H1 (cell line): ENCODE data around the gene SOBP. TPM values are rescaled to one million over a fixed set of nuclear protein-coding genes. Genes with fewer than 3 reads are reported as not detected.
A peak's percentile ranks its signal among the peaks of the same experiment; 100 is the strongest.

Source experiments
- ASH2L ChIP-seq: fragments of 200-600, 300-600 bp; sonication (generic); IDR thresholded peaks from one replicate; pipeline ENCODE4 v1.7.1; 2017; ENCODE audit warnings: low read length
- CBX5 ChIP-seq: fragments of 300-800, 300-1000 bp; sonication (generic); IDR thresholded peaks from 2 replicates; pipeline ENCODE4 v1.7.1; 2016; ENCODE audit warnings: antibody characterized with exemption, low read length, low read depth
- CHD2 ChIP-seq: IDR thresholded peaks from 2 replicates; pipeline ENCODE4 v1.6.1; 2012; ENCODE audit warnings: low read length, improper control_type of control experiment
- CREB1 ChIP-seq: IDR thresholded peaks from 2 replicates; pipeline ENCODE4 v1.6.1; 2012; ENCODE audit warnings: inconsistent platforms
- CTBP2 ChIP-seq: IDR thresholded peaks from 2 replicates; pipeline ENCODE4 v1.7.0; 2011; ENCODE audit warnings: borderline replicate concordance, mild to moderate bottlenecking, moderate library complexity, mixed read lengths, low read length; ENCODE audit not compliant: insufficient read depth, insufficient read length
- CTCF ChIP-seq, 3 experiments: IDR thresholded peaks; 1 replicate in 2 of 3; 2 replicates in 1 of 3; pipeline versions ENCODE4 v1.5.1 to v1.6.1; 2011; ENCODE audit warnings: low read length in 3 of 3, mild to moderate bottlenecking in 3 of 3, inconsistent platforms in 2 of 3, low read depth in 1 of 3, moderate library complexity in 1 of 3; ENCODE audit not compliant: insufficient read depth in 1 of 3; ENCODE audit errors: control extremely low read depth in 1 of 3
- FOSL1 ChIP-seq: IDR thresholded peaks from 2 replicates; pipeline ENCODE4 v1.6.1; 2011; ENCODE audit warnings: mild to moderate bottlenecking, low read depth, low read length, moderate library complexity; ENCODE audit not compliant: insufficient read depth
- NRF1 ChIP-seq: IDR thresholded peaks from 2 replicates; pipeline ENCODE4 v1.6.1; 2011; ENCODE audit warnings: mild to moderate bottlenecking, low read depth, low read length, improper control_type of control experiment
- POU5F1 ChIP-seq: IDR thresholded peaks from 2 replicates; pipeline ENCODE4 v1.6.1; 2011; ENCODE audit warnings: low read depth, mild to moderate bottlenecking, low read length, moderate library complexity
- RAD21 ChIP-seq, 2 experiments: IDR thresholded peaks in 1 of 2; conservative IDR thresholded peaks in 1 of 2; 2 replicates each; pipeline ENCODE4 v1.6.1; 2011; ENCODE audit warnings: low read depth in 2 of 2, low read length in 2 of 2, improper control_type of control experiment in 1 of 2, inconsistent platforms in 1 of 2, mild to moderate bottlenecking in 1 of 2, moderate library complexity in 1 of 2
- RNF2 ChIP-seq: fragments of 200-900, 300-1000 bp; sonication (generic); IDR thresholded peaks from 2 replicates; pipeline ENCODE4 v1.7.1; 2016; ENCODE audit warnings: borderline replicate concordance, low read depth, mild to moderate bottlenecking, antibody characterized with exemption, low read length; ENCODE audit not compliant: poor library complexity, severe bottlenecking; ENCODE audit errors: missing control alignments
- SIN3A ChIP-seq, 2 experiments: IDR thresholded peaks in 1 of 2; conservative IDR thresholded peaks in 1 of 2; 2 replicates each; pipeline ENCODE4 v1.6.1; 2011 to 2012; ENCODE audit warnings: low read length in 2 of 2, improper control_type of control experiment in 1 of 2, low read depth in 1 of 2, mild to moderate bottlenecking in 1 of 2
- SIRT6 ChIP-seq: IDR thresholded peaks from one replicate; pipeline ENCODE4 v1.7.1; 2012; ENCODE audit warnings: low read length, inconsistent platforms
- SRF ChIP-seq: IDR thresholded peaks from 2 replicates; pipeline ENCODE4 v1.6.1; 2011; ENCODE audit warnings: mild to moderate bottlenecking, low read depth, low read length, moderate library complexity
- YY1 ChIP-seq: IDR thresholded peaks from 2 replicates; pipeline ENCODE4 v1.6.1; 2011; ENCODE audit warnings: low read depth, mild to moderate bottlenecking, low read length
- polyA plus RNA-seq, 7 experiments: library from polyadenylated mRNA; depleted of rRNA in 3 of 7; stranded (reverse) in 5 of 7; unstranded in 2 of 7; fragments of >200 nt in 5 of 7; fragments of 200-250 nt in 2 of 7; gene quantifications; 1 replicate in 5 of 7; 2 replicates in 1 of 7; 4 replicates in 1 of 7; pipeline versions ENCODE4 v1.2.1 to v1.2.3, GENCODE V29; 2011 to 2013; ENCODE audit warnings: missing spikeins in 2 of 7, mixed read lengths in 2 of 7
- total RNA-seq: library from RNA; stranded (reverse); fragmentation: NEBNext Ultra II Directional; extraction: Animal tissue kit (Norgen Biotek cat#: 25700); gene quantifications from 2 replicates; pipeline ENCODE4 v1.2.1, GENCODE V29; 2021
- TF ChIP-seq, protein P1 (sequence below): IDR thresholded peaks from 2 replicates; pipeline ENCODE4 v1.6.1; 2011; ENCODE audit warnings: low read depth, mild to moderate bottlenecking, low read length; ENCODE audit not compliant: insufficient read depth
- TF ChIP-seq, protein P2 (sequence below): IDR thresholded peaks from 2 replicates; pipeline ENCODE4 v1.6.1; 2012; ENCODE audit warnings: inconsistent platforms

The SOBP gene
- total and polyA plus RNA-seq, 2 of the 8 experiments (the other 6 are each of a cell fraction or from before 2014, with no cell fraction given): 0.45 to 6.2 TPM

DNA sequence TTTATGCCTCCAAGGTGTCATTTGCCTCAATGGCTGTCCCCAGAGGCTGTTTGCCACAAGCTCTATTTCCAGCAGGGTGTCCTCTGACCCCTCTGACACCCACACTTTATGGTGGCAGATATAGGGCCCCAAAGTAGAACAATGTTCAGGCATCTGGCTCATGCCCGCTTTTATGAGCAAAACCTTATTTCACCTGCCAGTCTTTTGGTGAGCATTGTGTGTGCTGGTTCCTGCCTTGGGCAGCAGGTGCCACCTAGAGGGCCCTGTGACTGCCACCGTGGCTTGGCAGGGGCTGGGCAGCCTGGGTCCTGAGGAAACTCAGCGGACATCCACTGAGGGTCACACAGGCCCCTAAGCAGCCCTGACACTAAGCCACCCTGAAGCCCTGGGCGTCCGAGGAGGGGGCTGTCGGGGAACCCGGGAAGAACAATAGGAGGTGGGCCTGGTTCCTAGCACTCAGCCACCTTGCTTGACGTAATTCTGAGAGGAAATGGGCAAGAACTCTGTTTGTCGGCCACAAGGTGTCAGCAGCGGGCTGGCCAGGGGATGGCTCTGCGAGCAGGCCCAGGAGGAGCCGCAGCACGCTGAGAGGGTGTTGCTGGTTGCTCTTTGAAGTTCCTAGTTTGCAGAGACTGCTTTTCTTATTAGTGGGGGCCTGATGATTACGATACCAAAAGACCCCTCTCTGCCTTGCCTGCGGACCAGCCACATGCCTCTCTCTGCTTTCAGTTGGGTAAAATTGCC is 185.2 kb downstream of the SOBP start (continued):
- TF ChIP-seq CBX5: no peak
- peak; percentile 89 to 92 for TF ChIP-seq RAD21 (IDR thresholded peaks at IDR 0.05 in 1 of 2, conservative IDR thresholded peaks at IDR 0.05 in 1 of 2; ENCODE audit: low read depth in 2 of 2, low read length in 2 of 2)
- no peak for TF ChIP-seq CTBP2
- no peak for TF ChIP-seq CHD2
- TF ChIP-seq SIN3A (conservative IDR thresholded peaks at IDR 0.05 in 1 of 2, IDR thresholded peaks at IDR 0.05 in 1 of 2; ENCODE audit: low read depth in 1 of 2, low read length in 2 of 2): peak in 1 of 2 experiments; percentile 36; a peak in 1 of 4 replicates
- TF ChIP-seq CTCF (IDR thresholded peaks at IDR 0.05; ENCODE audit: control extremely low read depth in 1 of 3, insufficient read depth in 1 of 3, low read depth in 1 of 3, low read length in 3 of 3): peak; percentile 92 to 95 (median 93)
- peak; percentile 32 for TF ChIP-seq ASH2L
- TF ChIP-seq, protein P1, sequence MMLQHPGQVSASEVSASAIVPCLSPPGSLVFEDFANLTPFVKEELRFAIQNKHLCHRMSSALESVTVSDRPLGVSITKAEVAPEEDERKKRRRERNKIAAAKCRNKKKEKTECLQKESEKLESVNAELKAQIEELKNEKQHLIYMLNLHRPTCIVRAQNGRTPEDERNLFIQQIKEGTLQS: 0 out of 2 replicates have a peak, but pooled peaks have one; percentile 7
- TF ChIP-seq SIRT6: no peak
- TF ChIP-seq POU5F1: no peak
- no peak for TF ChIP-seq FOSL1
- no peak for TF ChIP-seq SRF
- TF ChIP-seq RNF2: no peak
- TF ChIP-seq, protein P2, sequence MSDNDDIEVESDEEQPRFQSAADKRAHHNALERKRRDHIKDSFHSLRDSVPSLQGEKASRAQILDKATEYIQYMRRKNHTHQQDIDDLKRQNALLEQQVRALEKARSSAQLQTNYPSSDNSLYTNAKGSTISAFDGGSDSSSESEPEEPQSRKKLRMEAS: peak; percentile 74
- TF ChIP-seq YY1: no peak
- TF ChIP-seq CREB1: peak; percentile 71
- no peak for TF ChIP-seq NRF1
